OCI-LY3 (cell line): ENCODE results near the gene ZC3H12C.

ENCODE experiments used
- H2AFZ ChIP-seq: fragments of 200-600, 300-600 bp; shearing (Covaris generic); 2 replicates; pipeline ENCODE4 v1.6.0; 2014; ENCODE audit warnings: antibody characterized with exemption, low read depth, low read length
- H3K27ac ChIP-seq: fragments of 200-600, 300-600 bp; sonication (generic); 2 replicates; pipeline ENCODE4 v1.5.1; 2014; ENCODE audit warnings: mild to moderate bottlenecking, low read length, moderate library complexity, mixed read lengths
- H3K27me3 ChIP-seq: fragments of 200-600, 300-600 bp; sonication (generic); 2 replicates; pipeline ENCODE4 v1.6.1; 2014; ENCODE audit warnings: low read depth, low read length, mixed read lengths
- H3K36me3 ChIP-seq: fragments of 200-600, 300-600 bp; sonication (generic); replicated peaks from 2 replicates; pipeline ENCODE3; 2014; ENCODE audit warnings: low read depth, low read length, mixed read lengths
- H3K4me1 ChIP-seq: fragments of 300-600, 200-600 bp; sonication (generic); 2 replicates; pipeline ENCODE4 v1.6.1; 2014; ENCODE audit warnings: low read length, mixed read lengths
- H3K4me2 ChIP-seq: fragments of 200-600, 300-600 bp; sonication (generic); 2 replicates; pipeline ENCODE4 v1.6.1; 2014; ENCODE audit warnings: low read length, mixed read lengths
- H3K4me3 ChIP-seq: fragments of 300-600, 200-600 bp; sonication (generic); 2 replicates; pipeline ENCODE4 v1.5.1; 2014; ENCODE audit warnings: antibody characterized with exemption, mild to moderate bottlenecking, low read length, moderate library complexity
- H3K79me2 ChIP-seq: fragments of 300-600, 200-600 bp; shearing (Covaris generic); 2 replicates; pipeline ENCODE4 v1.6.1; 2014; ENCODE audit warnings: mild to moderate bottlenecking, low read length, mixed read lengths
- H3K9ac ChIP-seq: fragments of 300-600, 200-600 bp; shearing (Covaris generic); 2 replicates; pipeline ENCODE4 v1.6.0; 2014; ENCODE audit warnings: mild to moderate bottlenecking, low read length, moderate library complexity
- H3K9me3 ChIP-seq: fragments of 200-600, 300-600 bp; shearing (Covaris generic); 2 replicates; pipeline ENCODE4 v1.6.1; 2014; ENCODE audit warnings: low read length, mixed read lengths; ENCODE audit not compliant: insufficient read depth
- H4K20me1 ChIP-seq: fragments of 200-600, 300-600 bp; sonication (generic); 2 replicates; pipeline ENCODE4 v1.6.1; 2016; ENCODE audit warnings: low read length, mixed read lengths; ENCODE audit not compliant: insufficient read depth
- EZH2phosphoT487 ChIP-seq: fragments of 200-600 bp; shearing (Covaris generic); IDR thresholded peaks from 2 replicates; pipeline ENCODE4 v1.6.1; 2018; ENCODE audit warnings: antibody characterized with exemption, mixed run types, low read depth
- TF ChIP-seq, protein P1 (sequence below): fragments of 200-600, 300-600 bp; sonication (generic); IDR thresholded peaks from 2 replicates; pipeline ENCODE4 v1.5.1; 2014; ENCODE audit warnings: antibody characterized with exemption, low read length, low read depth

The ZC3H12C gene

DNA sequence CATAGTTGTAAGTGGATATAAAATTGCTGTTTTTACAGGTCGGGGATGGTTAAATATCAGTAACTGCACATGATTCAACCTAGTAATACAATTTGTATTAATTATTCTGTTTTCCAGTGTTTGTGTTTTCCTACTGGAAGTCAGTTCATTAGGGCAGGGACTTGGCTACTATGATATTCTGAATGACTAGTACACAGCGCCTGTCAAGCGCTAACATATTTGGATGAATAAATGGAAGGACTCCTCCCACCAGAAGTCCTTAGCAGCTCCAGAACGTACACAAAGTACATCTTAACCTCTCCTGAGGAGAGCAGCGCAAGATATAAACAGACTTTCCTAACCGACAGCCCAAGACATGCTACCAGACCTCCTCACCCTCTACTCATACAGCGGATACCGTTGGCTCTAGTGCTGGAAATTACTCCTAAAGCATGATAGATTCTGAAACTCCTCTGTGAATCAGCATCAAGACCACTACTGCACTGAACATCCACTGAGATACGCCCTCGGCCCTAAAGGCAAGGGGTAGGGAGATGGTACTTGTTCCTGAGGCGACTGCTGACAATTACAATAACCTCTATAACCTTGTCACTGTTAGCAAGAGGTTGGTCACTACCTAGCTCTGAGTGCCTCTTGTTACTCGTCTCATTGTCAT lies 124.2 kb downstream of the ZC3H12C start:
- Histone ChIP-seq H3K4me1 (no peaks in the 10 kb centered on the region), H3K27me3 (no peaks in the 10 kb centered on the region), H3K36me3 (peaks cover 7% of the 10 kb centered on the region), H3K4me3 (no peak overlapping the region), H3K9me3 (no peaks in the 10 kb centered on the region), H3K9ac (no peak overlapping the region), H2AFZ (no peak overlapping the region), H3K4me2 (no peak overlapping the region), H3K27ac (no peak overlapping the region), H3K79me2 (no peaks in the 10 kb centered on the region), H4K20me1 (no peaks in the 10 kb centered on the region)
- no peak for TF ChIP-seq EZH2phosphoT487
- TF ChIP-seq, protein P1, sequence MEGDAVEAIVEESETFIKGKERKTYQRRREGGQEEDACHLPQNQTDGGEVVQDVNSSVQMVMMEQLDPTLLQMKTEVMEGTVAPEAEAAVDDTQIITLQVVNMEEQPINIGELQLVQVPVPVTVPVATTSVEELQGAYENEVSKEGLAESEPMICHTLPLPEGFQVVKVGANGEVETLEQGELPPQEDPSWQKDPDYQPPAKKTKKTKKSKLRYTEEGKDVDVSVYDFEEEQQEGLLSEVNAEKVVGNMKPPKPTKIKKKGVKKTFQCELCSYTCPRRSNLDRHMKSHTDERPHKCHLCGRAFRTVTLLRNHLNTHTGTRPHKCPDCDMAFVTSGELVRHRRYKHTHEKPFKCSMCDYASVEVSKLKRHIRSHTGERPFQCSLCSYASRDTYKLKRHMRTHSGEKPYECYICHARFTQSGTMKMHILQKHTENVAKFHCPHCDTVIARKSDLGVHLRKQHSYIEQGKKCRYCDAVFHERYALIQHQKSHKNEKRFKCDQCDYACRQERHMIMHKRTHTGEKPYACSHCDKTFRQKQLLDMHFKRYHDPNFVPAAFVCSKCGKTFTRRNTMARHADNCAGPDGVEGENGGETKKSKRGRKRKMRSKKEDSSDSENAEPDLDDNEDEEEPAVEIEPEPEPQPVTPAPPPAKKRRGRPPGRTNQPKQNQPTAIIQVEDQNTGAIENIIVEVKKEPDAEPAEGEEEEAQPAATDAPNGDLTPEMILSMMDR, result no peak

DNA sequence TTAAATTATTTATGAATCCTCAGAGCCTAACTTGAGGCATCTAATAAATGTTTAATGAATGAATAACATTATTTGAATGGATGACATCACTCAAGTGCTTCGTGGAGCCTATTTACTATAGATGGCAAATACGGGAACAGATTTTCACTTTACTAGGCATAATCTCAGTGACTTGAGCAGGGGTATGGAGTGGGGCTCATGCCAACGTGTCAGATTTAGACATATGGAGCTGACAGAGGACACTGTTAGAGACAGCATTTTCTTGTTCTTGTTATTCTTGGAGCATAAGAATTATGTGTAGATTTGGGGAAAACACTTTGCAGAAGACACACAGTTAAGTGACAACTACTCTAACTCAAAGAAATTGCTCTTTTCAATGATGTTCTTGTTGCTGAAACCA lies 124.7 kb downstream of the ZC3H12C start:
- no peak overlapping the region for H3K9ac ChIP-seq
- H3K9me3 ChIP-seq, result no peaks in the 10 kb centered on the region
- H3K4me2 ChIP-seq, result no peak overlapping the region
- H3K36me3 ChIP-seq, result peaks cover 7% of the 10 kb centered on the region
- no peak overlapping the region for H3K4me3 ChIP-seq
- no peaks in the 10 kb centered on the region for H3K4me1 ChIP-seq
- no peak for TF ChIP-seq EZH2phosphoT487
- TF ChIP-seq, protein P1, result no peak
- no peaks in the 10 kb centered on the region for H3K79me2 ChIP-seq
- H3K27me3 ChIP-seq, result no peaks in the 10 kb centered on the region
- H2AFZ ChIP-seq, result no peak overlapping the region
- no peak overlapping the region for H3K27ac ChIP-seq
- H4K20me1 ChIP-seq, result no peaks in the 10 kb centered on the region

DNA sequence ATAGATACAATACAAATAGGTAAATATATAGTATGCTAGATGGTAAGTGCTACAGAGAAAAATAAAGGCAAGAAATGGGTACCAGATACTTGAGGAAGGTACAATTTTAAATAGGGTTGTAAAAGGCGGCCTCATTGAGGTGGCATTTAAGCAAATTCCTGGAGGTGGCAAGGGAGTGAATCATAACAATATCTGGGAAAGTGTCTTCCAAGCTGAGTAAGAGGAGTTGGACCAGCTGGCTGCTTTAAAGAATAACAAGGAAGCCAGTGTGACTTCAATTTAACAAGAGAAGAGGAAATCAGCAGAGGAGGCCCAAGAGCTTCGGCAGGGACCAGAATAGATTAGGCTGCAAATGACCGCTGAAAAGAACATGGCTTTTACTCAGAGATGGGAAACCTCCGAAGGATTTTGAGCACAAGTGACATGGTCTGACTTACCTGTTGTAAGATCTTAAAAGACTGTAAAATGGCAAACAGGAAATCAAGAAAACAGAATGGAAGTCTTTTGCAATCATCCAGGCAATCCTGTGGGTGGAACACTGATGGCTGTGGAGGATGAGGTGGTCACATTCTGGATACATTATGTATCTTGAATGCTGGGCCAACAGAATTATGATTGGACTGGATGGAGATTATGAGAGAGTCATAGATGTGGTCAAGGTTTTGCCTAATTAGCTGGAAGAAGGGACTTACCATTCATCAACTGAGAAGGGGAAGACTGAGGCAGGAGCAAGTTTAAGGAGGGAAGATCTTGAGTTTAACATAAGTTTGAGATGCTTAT lies 126.0 kb downstream of the ZC3H12C start:
- H3K27me3 ChIP-seq, result no peaks in the 10 kb centered on the region
- H3K4me2 ChIP-seq, result no peak overlapping the region
- no peaks in the 10 kb centered on the region for H4K20me1 ChIP-seq
- H3K79me2 ChIP-seq, result no peaks in the 10 kb centered on the region
- no peak overlapping the region for H3K4me3 ChIP-seq
- no peak overlapping the region for H3K27ac ChIP-seq
- H3K4me1 ChIP-seq, result no peaks in the 10 kb centered on the region
- no peak overlapping the region for H2AFZ ChIP-seq
- TF ChIP-seq, protein P1, result no peak
- TF ChIP-seq EZH2phosphoT487, result no peak
- H3K9ac ChIP-seq, result no peak overlapping the region
- H3K9me3 ChIP-seq, result no peaks in the 10 kb centered on the region
- peaks cover 7% of the 10 kb centered on the region for H3K36me3 ChIP-seq
